Activated CD8-positive, alpha-beta memory T cell treated with anti-CD3 and anti-CD28 coated beads, Interleukin-2, amount 50 U/mL, for 4 hours (primary cell): ENCODE data around the gene TAS2R19.
"Not testable (repeated sequence)": the region's sequence is repeated elsewhere in the genome, so short reads cannot be mapped to it uniquely, and the experiment has no call there.

Experiments
- DNase-seq: peaks from one replicate; pipeline ENCODE4 v3.0.0-alpha.2; 2020

The TAS2R19 gene, protein sequence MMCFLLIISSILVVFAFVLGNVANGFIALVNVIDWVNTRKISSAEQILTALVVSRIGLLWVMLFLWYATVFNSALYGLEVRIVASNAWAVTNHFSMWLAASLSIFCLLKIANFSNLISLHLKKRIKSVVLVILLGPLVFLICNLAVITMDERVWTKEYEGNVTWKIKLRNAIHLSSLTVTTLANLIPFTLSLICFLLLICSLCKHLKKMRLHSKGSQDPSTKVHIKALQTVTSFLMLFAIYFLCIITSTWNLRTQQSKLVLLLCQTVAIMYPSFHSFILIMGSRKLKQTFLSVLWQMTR

DNA sequence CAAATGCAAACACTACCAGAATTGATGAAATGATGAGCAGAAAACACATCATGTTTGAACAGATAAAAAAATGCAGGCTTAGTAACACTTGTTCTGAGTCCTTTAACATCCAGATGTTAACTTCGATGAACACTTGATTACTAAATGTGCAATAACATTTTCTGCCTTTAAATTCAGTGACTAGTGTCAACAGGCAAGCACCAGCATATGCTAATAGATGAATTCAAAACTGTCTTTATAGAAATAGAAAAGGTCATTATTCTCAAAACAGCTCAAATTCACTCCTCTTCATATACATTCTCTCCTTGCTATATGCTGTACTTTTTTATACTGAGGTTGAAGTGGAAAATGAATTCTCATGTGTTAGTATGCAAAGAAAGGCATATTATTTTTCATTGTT is at the start of gene TAS2R19:
Gene TAS2R19, minus strand, starts transcription at position 101 of the 400 bp plus-strand sequence. Its CDS starts 49 bp downstream, at position 52.
- DNase-seq: no peak

DNA sequence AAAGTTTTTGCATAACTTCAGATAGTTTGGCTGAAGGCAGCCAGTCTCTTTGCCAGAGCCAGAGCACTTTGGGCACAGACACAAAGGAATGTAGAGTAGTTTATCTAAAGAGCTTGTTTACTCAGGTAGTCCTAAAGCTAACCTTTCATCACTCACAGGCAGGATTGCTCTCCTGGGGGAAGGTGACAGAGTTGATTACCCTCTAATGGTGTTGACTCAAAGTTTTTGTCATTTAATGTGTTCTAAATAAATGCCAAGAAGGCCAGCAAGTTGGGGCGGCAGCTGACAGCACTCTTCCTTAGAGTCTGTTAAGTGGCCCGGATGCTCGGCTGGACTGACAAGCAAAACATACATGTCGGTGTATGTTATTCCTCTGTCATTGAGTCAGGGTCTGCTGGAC is 49.0 kb upstream of the TAS2R19 start:
- DNase-seq: no peak

DNA sequence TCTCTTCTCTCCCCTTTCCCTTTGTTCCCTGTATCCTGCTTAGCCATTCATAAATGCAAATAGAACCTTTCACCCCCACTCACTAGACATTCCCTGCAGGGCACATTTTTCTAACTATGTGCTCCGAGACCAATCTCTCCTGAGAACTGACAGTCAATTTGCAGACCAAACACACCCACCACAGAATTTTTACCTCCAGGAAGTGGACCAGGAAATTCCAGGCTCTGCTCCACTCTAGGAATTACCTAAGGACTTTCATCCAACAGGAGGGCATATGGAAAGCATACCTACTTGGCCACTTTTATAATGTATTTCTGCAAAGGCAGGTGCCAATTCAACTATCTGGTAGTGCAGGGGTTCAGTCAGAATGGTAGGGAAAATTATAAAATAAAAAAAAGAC is 48.6 kb upstream of the TAS2R19 start:
- DNase-seq: no peak

DNA sequence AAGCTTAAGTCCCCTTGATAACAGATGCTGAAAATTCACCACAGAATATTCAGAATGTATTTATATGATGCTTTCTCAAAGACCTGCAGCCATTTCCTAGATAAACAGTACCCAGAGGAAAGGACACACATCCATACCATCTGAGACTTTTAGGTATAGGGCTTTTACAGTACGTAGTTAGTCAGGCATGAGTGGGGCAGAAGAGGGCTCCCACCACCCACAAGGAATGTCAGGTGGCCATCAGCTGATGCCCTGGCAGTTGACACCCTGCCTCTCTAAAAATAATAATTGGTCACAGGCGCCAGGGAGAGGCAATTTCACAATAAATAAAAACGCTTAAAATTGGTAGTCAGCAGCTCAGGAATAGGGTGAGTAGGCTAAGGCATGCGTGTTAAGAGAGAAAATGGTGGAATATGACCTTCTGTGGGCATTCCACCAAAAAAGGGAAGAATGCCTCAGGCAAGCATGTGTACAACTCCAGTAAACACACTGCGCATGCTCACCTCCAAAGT is 47.5 kb upstream of the TAS2R19 start:
- DNase-seq: no peak

DNA sequence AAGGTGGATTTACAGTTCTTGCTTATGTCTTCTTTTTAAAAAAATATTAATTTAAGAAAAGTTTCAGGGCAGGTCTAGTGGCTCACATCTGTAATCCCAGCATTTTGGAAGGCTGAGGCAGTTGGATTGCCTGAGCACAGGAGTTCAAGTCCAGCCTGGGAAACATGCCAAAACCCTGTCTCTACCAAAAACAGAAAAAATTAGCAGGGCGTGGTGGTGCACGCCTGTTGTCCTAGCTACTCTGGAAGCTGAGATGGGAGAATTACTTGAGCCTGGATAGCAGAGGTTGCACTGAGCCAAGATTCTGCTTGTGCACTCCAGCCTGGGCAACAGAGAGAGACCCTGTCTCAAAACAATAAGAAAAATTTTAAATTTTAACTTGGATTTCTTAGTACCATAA is 45.1 kb upstream of the TAS2R19 start:
- no peak for DNase-seq

DNA sequence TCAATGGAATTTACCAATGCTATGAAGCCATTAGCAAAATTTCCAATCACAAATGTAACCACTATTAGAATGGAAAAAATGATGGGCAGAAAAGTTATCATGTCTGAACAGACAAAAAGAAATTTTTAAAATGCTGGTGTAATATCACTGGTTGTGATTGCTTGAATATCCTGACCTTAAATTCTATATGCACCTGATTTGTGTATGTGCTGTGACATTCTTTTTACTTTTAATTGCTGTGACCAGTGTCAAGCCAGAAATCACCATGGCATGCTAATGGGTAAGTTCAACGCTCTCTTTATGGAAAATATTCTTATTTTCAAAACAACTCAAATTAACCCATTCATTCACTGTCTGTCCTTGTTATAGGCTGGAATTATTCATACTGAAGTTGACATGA is 39.8 kb upstream of the TAS2R19 start, which contains the start of gene TAS2R46:
Gene TAS2R46, minus strand, starts transcription at position 101 of the 400 bp plus-strand sequence. Its CDS starts 0 bp downstream, at position 101.
- not testable (repeated sequence) for DNase-seq

DNA sequence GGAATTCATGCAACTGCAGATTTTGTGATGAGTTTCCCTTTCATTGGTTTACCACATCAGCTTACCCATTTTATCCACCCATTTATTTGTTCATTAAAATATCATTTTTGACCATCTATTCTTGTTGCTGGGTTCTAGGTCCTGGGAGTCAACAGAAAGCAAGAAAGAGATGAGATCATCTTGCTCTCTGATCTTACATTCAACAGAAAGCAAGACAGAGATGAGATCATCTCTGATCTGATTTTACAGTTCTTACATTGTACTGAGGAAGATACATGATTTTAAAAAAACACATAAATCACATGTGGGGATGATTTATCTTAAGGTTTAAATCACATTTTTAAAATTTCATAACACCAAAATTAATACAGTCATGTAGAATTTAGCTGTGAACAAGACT is 37.4 kb upstream of the TAS2R19 start:
- DNase-seq: no peak

DNA sequence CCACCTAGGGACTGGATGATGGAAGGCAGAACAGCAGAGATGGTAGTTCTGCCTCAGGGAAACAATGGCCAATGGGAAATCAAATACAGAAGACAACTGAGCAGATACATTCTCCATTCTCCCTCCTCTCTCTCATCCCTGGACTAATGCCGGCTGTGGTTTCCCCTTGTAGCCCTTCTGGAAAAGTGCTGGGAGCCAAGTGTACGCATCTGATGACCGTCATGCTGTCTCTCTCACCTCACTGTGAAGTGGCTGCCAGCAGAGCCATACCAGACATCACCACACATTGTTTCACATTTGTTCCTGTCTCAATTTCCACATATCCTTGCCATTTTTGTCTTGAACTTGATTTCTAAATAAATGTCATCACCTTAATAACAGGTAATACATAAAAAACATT is 36.6 kb upstream of the TAS2R19 start:
- DNase-seq: no peak

DNA sequence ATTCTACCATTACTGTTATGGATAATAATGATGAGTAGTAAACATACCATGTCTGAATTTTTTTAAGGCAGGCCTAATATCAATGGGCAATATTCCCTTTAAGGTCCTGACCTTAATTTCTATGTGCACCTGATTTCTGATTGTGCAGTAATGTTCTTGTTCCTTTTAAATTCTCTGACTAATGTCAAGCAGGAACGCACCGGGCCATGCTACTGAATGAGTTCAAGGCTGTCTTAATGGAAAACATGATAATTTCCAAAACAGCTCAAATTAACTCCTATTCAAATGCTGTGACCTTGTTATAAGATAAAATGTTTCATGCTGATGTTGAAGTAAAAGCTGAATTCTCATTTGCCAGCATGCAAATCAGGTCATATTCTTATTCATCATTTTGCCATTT is 32.9 kb upstream of the TAS2R19 start:
- DNase-seq: no peak

DNA sequence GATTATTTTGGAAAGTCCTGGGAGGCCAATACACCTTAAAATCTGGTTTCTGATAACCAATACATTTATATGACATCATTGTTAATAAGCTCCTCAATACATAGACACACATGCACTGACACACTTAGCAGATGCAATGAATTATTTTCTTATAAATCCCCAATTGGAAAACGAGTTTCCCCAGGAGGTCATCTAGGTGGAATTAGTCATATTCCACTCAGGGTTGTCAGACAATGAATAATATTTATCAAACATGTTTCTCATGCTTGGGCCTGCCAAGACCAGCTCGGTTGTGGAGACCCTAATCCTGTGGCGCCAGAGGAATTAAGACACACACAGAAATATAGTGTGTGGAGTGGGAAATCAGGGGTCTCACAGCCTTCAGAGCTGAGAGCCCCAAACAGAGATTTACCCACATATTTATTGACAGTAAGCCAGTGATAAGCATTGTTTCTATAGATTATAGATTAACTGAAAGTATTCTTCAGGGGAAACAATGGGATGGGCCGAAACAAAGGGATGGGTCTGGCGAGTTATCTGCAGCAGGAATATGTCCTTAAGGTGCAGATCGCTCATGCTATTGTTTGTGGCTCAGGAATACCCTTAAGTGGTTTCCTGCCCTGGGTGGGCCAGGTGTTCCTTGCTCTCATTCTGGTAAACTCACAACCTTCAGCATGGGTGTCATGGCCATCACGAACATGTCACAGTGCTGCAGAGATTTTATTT is 27.5 kb upstream of the TAS2R19 start:
- DNase-seq: not testable (repeated sequence)

DNA sequence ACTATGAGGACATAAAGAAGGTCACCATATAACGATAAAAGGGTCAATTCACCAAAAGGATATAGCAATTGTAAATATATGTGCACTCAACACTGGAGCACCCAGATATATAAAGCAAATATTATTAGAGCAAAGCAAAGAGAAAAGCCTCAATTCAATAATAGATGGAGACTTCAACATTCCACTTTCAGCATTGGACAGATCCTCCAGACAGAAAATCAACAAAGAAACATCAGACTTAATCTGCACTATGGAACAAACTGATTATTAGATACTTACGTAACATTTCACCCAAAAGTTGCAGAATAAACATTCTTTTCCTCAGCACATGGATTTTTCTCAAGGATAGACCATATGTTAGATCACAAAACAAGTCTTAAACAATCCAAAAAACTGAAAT is 18.9 kb upstream of the TAS2R19 start:
- not testable (repeated sequence) for DNase-seq

DNA sequence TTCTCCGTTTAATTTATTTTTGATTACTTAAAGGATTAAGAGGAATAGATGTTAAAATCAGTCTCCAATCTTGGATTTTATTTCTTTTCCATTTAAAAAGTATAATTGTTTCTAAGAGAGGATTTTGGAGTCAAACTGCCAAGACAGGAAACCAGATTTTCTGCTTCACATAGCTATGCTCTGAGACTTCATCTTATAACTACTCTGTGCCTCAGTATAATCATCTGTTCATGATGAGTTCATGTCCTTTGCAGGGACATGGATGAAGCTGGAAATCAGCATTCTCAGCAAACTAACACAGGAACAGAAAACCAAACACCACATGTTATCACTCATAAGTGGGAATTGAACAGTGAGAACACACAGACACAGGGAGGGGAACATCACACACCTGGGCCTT is 17.7 kb upstream of the TAS2R19 start:
- DNase-seq: no peak

DNA sequence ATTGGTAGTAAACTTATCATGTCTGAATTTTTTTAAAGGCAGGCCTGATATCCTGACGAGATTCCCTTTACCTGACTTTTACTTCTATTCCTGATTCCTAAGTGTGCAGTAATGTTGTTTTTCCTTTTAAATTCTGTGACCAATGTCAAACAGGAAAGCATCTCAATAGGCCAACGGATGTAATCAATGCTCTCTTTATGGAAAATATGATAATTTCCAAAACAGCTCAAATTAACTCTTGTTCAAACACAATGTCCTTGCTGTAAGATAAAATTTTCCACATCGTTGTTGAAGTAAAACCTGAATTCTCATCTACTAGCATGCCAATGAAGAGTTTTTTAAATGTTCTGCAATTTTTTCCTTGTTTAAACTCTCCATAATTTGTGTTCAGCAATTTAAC is 16.8 kb upstream of the TAS2R19 start:
- DNase-seq: no peak

DNA sequence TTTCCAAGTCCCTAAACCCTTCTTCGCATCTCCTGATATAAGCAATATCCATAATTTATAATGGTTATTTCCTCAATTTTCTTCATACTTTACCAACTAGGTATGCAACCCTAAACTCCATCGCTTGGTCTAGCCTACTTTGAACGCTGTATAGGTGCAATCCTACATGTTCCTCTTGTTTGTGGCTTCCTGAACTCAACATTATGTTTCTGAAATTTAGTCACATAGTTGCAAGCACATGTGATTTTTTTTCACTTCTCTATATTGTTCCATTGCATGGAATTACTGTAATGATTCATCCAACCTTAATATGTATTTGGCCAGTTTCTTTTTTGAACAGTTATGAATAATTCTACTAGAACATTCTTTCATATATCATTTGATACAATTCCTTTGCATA is 11.5 kb upstream of the TAS2R19 start:
- not testable (repeated sequence) for DNase-seq

DNA sequence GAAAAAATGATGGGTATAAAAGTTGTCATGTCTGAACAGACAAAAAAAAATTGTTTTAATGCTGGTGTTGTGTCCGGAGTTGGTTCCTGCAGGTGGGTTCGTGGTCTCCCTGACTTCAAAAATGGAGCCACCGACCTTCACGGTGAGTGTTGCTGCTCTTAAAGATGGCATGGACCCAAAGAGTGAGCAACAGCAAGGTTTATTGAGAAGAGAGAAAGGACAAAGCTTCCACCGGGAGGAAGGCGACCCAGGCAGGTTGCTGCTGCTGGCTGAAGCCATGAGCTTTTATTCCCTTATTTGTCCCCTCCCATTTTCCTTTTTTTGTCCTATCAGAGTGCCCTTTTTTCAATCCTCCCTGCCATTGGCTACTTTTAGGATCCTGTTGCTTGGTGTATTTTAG is 8.9 kb upstream of the TAS2R19 start, which contains the start of gene TAS2R31:
Gene TAS2R31, minus strand, starts transcription at position 101 of the 400 bp plus-strand sequence. Its CDS starts 72 bp downstream, at position 29.
- DNase-seq: no peak

DNA sequence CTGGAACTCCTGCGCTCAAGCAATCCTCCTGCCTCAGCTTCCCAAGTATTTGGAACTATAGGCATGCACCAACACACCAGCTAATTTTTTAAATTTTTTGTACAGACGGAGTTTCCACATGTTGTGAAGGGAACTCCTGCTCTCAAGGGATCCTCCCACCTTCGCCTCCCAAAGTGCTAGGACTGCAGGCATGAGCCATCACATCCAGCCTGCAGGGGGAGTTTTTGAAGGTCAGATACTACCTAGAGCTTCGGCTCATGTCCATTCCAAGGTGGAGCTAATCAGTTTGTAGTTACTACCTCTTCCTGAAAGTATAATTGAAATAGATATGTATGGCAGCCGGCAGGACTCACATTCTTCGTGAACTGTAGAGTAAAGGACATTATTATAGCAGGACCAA is 3.7 kb upstream of the TAS2R19 start:
- DNase-seq: no peak

DNA sequence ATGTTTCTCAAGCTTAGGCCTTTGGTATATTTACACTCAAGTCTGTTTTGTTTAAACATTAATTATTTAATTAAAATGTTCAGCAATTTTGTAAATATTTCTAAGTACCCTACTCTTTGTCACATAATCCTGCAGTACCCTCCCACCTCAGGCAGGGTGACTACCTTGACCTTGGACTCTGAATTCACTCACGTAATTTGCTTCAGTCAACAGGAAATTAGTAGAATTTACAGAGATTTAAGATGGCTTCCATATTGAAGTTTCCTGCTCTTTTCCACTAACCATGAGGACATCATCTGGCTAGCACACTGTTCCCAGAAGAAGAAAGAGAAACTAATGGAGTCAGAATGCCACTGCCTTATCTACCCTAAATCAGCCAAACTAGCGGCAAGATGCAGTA is 967 bp upstream of the TAS2R19 start:
- DNase-seq: no peak

DNA sequence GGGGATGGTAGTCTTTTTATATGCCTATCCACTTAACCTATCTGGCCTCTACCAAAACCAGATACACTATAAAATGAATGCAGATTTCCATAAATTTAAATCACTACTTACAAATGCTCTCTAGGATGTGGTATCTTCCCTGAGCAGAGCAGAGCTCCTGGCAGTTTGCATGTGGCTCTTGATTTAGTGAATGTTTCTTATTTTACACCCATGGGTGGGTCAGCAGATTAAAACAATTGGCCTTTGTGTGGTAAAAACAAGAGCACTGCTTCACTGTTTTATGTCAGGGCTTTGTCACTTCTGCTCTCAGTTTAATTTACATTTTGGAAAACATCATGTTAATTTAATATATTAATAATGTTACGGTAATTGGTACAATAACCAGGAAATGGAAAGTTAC is 5.5 kb downstream of the TAS2R19 start:
- DNase-seq: no peak

DNA sequence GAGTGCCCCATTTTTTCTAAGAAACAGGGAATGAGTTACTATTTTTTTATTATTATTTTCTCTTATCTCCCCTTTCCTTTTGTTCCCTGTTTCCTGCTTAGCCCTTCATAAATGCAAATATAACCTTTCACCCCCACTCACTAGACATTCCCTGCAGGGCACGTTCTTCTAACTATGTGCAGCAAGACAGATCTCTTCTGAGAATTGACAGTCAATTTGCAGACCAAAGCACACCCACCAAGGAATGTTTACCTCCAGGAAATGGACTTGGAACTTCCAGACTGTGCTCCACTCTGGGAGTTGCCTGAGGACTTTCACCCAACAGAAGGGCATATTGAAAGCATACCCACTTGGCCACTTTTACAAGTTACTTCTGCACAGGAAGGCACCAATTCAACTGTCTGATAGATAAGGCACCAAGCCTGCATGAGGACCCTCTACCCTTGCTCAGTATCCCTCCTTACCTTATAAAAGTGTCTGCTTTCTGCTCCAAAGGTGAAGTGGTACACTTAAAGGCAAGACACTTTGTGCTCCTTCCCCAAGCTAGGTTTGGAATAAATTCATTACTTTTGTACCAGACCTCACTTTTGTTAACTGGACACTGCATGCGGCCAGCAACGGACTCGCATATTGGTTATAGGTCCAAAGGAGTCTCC is 6.5 kb downstream of the TAS2R19 start:
- DNase-seq: no peak

DNA sequence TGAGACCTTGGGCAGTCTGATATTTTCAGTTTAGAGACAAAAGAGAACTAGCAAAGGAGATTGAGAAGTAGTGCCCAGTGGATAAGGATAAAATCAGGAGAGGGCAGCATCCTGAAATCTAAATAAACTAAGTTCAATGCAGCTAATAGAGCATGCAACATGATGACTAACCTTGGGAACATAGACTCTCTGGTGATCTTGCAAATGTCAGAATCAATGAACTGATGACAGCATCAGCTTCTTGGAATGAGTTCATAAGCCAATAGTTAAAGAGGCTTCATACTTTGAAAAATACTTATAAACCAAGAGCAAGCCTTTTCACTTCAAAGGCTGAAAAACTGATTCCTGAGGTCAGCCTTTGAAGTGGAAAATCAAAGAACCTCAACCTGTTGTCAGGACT is 8.2 kb downstream of the TAS2R19 start:
- DNase-seq: no peak

DNA sequence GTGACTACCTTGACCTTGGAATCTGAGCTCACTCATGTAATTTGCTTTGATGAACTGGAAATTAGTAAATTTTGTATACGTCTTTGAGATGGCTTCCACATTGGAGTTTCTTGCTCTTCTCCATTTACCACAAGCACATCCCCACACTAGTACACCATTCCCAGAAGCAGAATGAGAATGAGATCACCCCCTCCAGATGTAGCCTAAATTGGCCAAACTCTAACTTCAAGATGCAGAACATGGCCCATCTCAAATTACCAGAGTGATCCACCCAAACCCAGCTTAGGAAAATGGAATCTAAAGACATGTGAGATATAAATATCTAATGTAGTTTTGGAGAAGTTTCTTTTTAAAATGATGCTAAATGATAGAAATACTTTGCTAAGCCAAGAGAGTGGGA is 14.8 kb downstream of the TAS2R19 start:
- DNase-seq: no peak

DNA sequence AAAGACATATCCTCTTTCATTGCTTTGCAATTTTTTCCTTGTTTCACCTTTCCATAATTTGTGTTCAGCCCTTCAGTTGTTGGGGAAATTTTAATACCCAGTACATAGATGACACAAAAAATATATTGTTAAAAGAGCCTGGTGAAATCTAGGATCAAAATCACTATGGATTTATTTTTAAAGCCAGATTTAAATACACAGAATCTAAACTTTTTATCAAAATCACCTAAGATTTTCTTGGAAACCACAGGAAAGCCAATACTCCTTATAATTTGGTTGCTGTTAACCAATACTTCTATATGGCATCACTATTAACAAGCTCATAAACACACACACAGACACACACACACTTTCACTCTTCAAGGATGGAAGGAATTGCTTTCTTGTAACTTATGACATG is 24.2 kb downstream of the TAS2R19 start, which contains the start of gene TAS2R20:
Gene TAS2R20, minus strand, starts transcription at position 101 of the 400 bp plus-strand sequence. CDS start 429 bp downstream, outside the sequence.
- DNase-seq: no peak

DNA sequence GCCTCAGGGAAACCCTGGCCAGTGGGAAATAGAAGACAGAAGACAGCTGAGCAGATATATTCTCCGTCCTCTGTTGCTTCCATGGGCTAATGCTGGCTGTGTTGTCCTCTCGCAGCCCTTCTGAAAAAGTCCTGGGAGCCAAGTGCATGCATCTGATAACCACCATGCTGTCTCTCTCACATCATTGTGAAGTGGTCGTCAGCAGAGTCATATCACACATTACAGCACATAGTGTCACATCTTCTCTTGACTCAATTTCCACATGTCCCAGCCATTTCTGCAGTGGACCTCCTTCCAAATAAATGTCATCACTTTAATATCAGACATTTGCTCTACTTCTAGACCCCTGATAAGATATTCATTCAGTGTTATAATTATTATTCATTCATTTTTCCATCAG is 28.1 kb downstream of the TAS2R19 start:
- DNase-seq: no peak
